ENCODE data around the gene CDH5.
"Not testable (repeated sequence)": the region's sequence is repeated elsewhere in the genome, so short reads cannot be mapped to it uniquely, and the experiment has no call there.

The CDH5 gene

GRCh38 chr16:66442502-66443268, 76.2 kb downstream of the CDH5 start:
- no peak for DNase-seq (ENCODE audit: extremely low read depth, low read depth)
- TF ChIP-seq CTCF (IDR thresholded peaks at IDR 0.05; ENCODE audit: low read depth, low read length, missing control alignments): no peak
- H3K4me3 ChIP-seq (replicated peaks; ENCODE audit: low read depth, low read length): no peak overlapping the region

GRCh38 chr16:66443269-66443652, 76.8 kb downstream of the CDH5 start:
- TF ChIP-seq CTCF (IDR thresholded peaks at IDR 0.05; ENCODE audit: low read depth, low read length, missing control alignments): no peak
- H3K4me3 ChIP-seq (replicated peaks; ENCODE audit: low read depth, low read length): no peak overlapping the region
- no peak for DNase-seq (ENCODE audit: extremely low read depth, low read depth)

- H3K4me3 ChIP-seq (replicated peaks; ENCODE audit: low read depth, low read length): no peak overlapping the region
- peak; percentile 13 for TF ChIP-seq CTCF (IDR thresholded peaks at IDR 0.05; ENCODE audit: low read depth, low read length, missing control alignments)
- DNase-seq (ENCODE audit: extremely low read depth, low read depth): no peak
Observed at GRCh38 chr16:66444049-66444481, 77.6 kb downstream of the CDH5 start.

DNA sequence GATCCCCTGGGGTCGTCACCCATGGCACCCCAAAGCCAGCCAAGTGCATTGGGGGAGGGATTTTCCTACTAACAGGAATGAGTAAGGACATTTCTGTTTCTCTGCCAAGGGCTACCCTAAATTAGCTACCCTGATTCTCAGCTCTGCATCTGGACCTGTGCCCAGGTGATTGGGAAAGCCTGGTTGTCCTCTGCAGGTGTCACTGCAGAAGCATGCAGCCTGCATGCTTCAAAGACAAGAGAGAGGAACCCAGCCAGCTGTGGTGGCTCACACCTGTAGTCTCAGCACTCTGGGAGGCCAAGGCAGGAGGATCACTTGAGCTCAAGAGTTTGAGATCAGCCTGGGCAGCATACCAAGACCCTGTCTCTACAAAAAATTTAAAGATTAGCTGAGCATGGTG, 80.2 kb downstream of the CDH5 start:
- no peak for TF ChIP-seq CTCF (IDR thresholded peaks at IDR 0.05; ENCODE audit: low read depth, low read length, missing control alignments)
- DNase-seq (ENCODE audit: extremely low read depth, low read depth): no peak
- H3K4me3 ChIP-seq (replicated peaks; ENCODE audit: low read depth, low read length): no peak overlapping the region

GRCh38 chr16:66447491-66447890, 81.0 kb downstream of the CDH5 start:
- DNase-seq (ENCODE audit: extremely low read depth, low read depth): no peak
- no peak for TF ChIP-seq CTCF (IDR thresholded peaks at IDR 0.05; ENCODE audit: low read depth, low read length, missing control alignments)
- no peak overlapping the region for H3K4me3 ChIP-seq (replicated peaks; ENCODE audit: low read depth, low read length)

DNA sequence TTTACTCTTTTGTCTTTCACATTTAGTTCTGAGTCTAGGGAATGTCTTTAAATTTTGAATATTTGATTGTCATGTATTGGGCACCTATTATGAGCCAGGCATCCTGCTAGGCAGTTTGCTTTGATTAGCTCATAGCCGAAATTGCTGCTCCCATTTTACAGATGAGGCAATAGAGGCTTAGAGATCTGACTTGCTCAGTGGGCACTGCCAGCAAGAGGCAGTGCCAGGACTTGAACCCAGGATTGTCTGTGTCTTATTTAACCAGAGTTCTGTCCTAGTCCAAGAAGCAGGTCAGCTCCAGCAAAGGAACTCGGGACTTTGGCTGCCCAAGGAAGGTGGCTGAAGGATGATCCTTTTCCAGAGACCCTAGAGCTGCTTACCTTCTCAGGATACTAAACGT, 85.1 kb downstream of the CDH5 start:
- no peak for DNase-seq (ENCODE audit: extremely low read depth, low read depth)
- TF ChIP-seq CTCF (IDR thresholded peaks at IDR 0.05; ENCODE audit: low read depth, low read length, missing control alignments): no peak
- no peak overlapping the region for H3K4me3 ChIP-seq (replicated peaks; ENCODE audit: low read depth, low read length)

DNA sequence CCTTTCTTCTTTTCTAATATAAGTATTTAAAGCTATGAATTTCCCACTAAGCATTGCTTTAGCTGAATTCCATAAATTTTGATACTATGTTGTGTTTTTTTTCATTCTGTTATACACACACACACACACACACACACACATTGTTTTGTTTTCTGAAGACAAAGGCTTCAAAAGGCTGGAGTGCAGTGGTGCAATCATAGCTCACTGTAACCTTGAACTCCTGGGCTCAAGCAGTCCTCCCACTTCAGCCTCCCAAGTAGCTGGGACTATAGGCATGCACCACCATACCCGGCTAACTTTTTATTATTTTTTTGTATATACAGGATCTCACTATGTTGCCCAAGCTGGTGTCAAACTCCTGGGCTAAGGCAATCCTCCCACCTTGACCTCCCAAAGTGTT, 86.7 kb downstream of the CDH5 start:
- H3K4me3 ChIP-seq (replicated peaks; ENCODE audit: low read depth, low read length): not testable (repeated sequence)

More for the DNA sequence above, 86.7 kb downstream of the CDH5 start:
- not testable (repeated sequence) for DNase-seq (ENCODE audit: extremely low read depth, low read depth)

All from HFF-Myc (cell line).